8988T (cell line): ENCODE results near the gene ZNF394.

ENCODE experiments used
- DNase-seq: peaks from one replicate; pipeline ENCODE4 v3.0.0; 2011

Gene ZNF394

DNA sequence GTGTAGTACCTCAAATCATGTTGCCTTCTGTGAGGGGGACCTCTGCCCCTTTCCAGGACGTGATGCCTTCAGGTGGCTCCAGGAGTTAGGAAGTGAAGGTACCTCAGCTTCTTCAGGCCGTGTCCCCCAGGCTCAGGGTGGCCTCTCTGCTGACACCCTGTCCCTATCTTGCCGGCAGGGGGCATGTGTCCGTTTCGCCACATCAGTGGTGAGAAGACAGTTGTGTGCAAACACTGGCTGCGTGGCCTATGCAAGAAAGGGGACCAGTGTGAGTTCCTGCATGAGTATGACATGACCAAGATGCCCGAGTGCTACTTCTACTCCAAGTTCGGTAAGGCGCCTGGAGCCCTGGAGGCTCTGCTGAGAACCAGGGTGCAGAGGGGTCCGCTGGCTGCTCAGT lies 52.1 kb downstream of the ZNF394 start:
- peak; percentile 61 for DNase-seq

DNA sequence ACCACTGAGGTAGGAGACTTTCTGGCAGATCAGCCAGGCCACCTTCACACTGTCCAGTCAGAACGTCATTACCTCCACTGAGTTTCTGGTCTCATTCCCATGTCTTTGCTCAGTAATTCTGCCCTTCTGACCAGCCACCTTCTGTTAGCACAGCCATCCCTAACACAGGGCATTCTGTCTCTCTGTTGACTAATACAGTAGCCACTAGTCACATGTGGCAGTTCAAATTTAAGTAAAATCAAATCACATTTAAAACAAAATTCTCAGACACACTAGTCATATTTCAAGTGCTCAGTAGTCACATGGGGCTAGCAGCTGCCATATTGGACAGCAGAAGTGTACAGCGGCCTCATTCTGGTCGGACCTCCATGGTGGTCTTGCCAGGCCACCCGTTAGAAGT lies 54.0 kb downstream of the ZNF394 start:
- no peak for DNase-seq
